ENCODE measurements around the gene MGMT.

GRCh38 chr10:129580010-129580409 is 113.0 kb downstream of the MGMT start:
- TF ChIP-seq CTCF (IDR thresholded peaks at IDR 0.05; ENCODE audit: low read length), result no peak
- TF ChIP-seq EZH2 (optimal IDR thresholded peaks at IDR 0.05; ENCODE audit: low read depth, low read length), result no peak
